ENCODE measurements around the gene PLEKHH1. TPM values are rescaled to one million over a fixed set of nuclear protein-coding genes. Genes with fewer than 3 reads are reported as not detected.

PLEKHH1 gene
- total RNA-seq, 4 donors from 2014 or later = 0.75 to 3.4 (median 2.5) TPM

- Histone ChIP-seq H3K27ac (peak overlapping the region in 1 of 4 donors; percentile 22), H3K27me3 (peaks cover 0 to 4% (median 0%) of the 10 kb centered on the region in 3 donors), H3K9me3 (no peaks in the 10 kb centered on the region), H3K4me3 (peak overlapping the region; percentile 71 to 80 (median 76)), H3K4me1 (peaks cover 0 to 6% of the 10 kb centered on the region in 2 donors), H3K36me3 (no peaks in the 10 kb centered on the region)
- in situ Hi-C loops (cut with MboI; ENCODE audit: low sequenced_read_pairs in 4 of 4) (no loop called here), intact Hi-C loops (cut with DNase I; ENCODE audit: low total_unique reads) (no loop called here)
- DNase-seq (no peak), ATAC-seq (peak; percentile 39 to 62)
- TF ChIP-seq CTCF (IDR thresholded peaks at IDR 0.05 in 4 of 5, conservative IDR thresholded peaks at IDR 0.05 in 1 of 5) = no peak
- no peak for TF ChIP-seq POLR2A (IDR thresholded peaks at IDR 0.05)
Observed at GRCh38 chr14:67514650-67515385, 18.3 kb upstream of the PLEKHH1 start.

- peaks cover 0 to 6% of the 10 kb centered on the region in 2 donors for H3K4me1 ChIP-seq
- intact Hi-C loops (cut with DNase I; ENCODE audit: low total_unique reads) (no loop called here), in situ Hi-C loops (cut with MboI; ENCODE audit: low sequenced_read_pairs in 4 of 4) (no loop called here)
- peak in 1 of 2 donors; percentile 48 for ATAC-seq
- H3K4me3 ChIP-seq = peak overlapping the region; percentile 71 to 80 (median 76)
- H3K27me3 ChIP-seq = peaks cover 0 to 4% (median 0%) of the 10 kb centered on the region in 3 donors
- H3K9me3 ChIP-seq = no peaks in the 10 kb centered on the region
- no peaks in the 10 kb centered on the region for H3K36me3 ChIP-seq
- no peak for DNase-seq
- no peak overlapping the region for H3K27ac ChIP-seq
- TF ChIP-seq CTCF (IDR thresholded peaks at IDR 0.05 in 4 of 5, conservative IDR thresholded peaks at IDR 0.05 in 1 of 5) = no peak
Observed at GRCh38 chr14:67515386-67516079, 17.6 kb upstream of the PLEKHH1 start.

DNA sequence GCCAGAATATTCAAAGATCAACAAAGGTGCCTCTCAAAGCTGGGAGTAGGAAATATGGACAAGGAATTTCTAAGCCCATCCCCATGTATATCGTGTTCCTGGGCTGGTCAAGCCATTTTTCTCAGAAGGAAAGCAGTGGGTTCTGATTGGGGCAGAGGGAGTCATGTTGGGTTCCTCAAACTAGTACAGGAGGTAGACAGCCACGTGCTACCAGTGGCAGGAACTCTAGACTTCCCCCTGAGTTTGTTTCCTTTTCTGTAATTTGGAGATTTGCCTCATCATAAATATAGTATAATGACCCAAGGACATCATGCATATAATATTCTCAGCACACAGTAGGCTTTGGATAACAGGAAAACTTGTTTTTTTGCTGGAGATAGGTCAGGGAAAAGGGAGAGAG lies 16.4 kb upstream of the PLEKHH1 start:
- Histone ChIP-seq H3K36me3 (no peaks in the 10 kb centered on the region), H3K4me3 (no peak overlapping the region), H3K4me1 (peaks cover 0 to 6% of the 10 kb centered on the region in 2 donors), H3K27ac (no peak overlapping the region), H3K27me3 (peaks cover 0 to 4% (median 0%) of the 10 kb centered on the region in 3 donors), H3K9me3 (no peaks in the 10 kb centered on the region)
- no peak for TF ChIP-seq CTCF (IDR thresholded peaks at IDR 0.05 in 4 of 5, conservative IDR thresholded peaks at IDR 0.05 in 1 of 5)
- no peak for TF ChIP-seq POLR2A (IDR thresholded peaks at IDR 0.05)
- ATAC-seq (no peak), DNase-seq (no peak)
- intact Hi-C loops (cut with DNase I; ENCODE audit: low total_unique reads) (no loop called here), in situ Hi-C loops (cut with MboI; ENCODE audit: low sequenced_read_pairs in 4 of 4) (no loop called here)

DNA sequence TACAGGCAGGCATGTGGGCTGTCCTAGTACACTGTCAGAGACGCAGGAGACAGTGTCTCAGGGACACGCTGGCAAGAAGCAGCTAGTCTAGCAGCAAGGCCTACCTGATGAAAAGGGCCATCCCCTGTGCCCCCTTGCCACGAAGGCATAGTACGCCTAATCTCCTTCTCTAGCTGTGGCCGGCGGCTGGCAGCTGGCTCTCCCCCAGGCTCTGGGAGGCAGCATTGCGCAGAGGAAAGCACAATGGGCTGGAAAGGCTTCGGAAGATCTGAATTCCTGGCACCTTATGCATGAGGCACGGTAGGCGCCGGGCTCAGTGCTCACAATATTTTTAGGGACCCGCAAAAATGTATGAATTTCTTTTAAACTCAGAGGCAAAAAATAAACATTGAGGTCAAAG lies 16.0 kb upstream of the PLEKHH1 start:
- intact Hi-C loops (cut with DNase I; ENCODE audit: low total_unique reads) = no loop called here
- no peaks in the 10 kb centered on the region for H3K9me3 ChIP-seq
- TF ChIP-seq POLR2A (IDR thresholded peaks at IDR 0.05) (no peak), CTCF (IDR thresholded peaks at IDR 0.05 in 4 of 5, conservative IDR thresholded peaks at IDR 0.05 in 1 of 5) (no peak)
- in situ Hi-C loops (cut with MboI; ENCODE audit: low sequenced_read_pairs in 4 of 4) = no loop called here
- peaks cover 0 to 4% (median 0%) of the 10 kb centered on the region in 3 donors for H3K27me3 ChIP-seq
- ATAC-seq = no peak
- DNase-seq = no peak
- peaks cover 0 to 6% of the 10 kb centered on the region in 2 donors for H3K4me1 ChIP-seq
- H3K4me3 ChIP-seq = no peak overlapping the region
- no peak overlapping the region for H3K27ac ChIP-seq
- H3K36me3 ChIP-seq = no peaks in the 10 kb centered on the region
